Measurements from ENCODE around the gene ICAM5.

- TF ChIP-seq, protein P1, sequence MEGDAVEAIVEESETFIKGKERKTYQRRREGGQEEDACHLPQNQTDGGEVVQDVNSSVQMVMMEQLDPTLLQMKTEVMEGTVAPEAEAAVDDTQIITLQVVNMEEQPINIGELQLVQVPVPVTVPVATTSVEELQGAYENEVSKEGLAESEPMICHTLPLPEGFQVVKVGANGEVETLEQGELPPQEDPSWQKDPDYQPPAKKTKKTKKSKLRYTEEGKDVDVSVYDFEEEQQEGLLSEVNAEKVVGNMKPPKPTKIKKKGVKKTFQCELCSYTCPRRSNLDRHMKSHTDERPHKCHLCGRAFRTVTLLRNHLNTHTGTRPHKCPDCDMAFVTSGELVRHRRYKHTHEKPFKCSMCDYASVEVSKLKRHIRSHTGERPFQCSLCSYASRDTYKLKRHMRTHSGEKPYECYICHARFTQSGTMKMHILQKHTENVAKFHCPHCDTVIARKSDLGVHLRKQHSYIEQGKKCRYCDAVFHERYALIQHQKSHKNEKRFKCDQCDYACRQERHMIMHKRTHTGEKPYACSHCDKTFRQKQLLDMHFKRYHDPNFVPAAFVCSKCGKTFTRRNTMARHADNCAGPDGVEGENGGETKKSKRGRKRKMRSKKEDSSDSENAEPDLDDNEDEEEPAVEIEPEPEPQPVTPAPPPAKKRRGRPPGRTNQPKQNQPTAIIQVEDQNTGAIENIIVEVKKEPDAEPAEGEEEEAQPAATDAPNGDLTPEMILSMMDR (IDR thresholded peaks at IDR 0.05; ENCODE audit: insufficient read depth, low read length, poor library complexity, severe bottlenecking): no peak
- no peak for TF ChIP-seq EZH2phosphoT487 (conservative IDR thresholded peaks at IDR 0.05; ENCODE audit: low read length)
Measured at GRCh38 chr19:10293637-10294367, 4.0 kb downstream of the ICAM5 start.

All from SU-DHL-6 (cell line).